GM12865 (cell line): ENCODE data around the gene SPPL2C.

Experiments
- DNase-seq: peaks from one replicate; pipeline ENCODE4 v3.0.0; 2010; ENCODE audit warnings: low read depth
- H3K4me3 ChIP-seq: 2 replicates; pipeline ENCODE4 v1.5.1; 2011; ENCODE audit warnings: mild to moderate bottlenecking, low read depth, low read length, control low read depth
- CTCF ChIP-seq: IDR thresholded peaks from 2 replicates; pipeline ENCODE4 v1.5.1; 2011; ENCODE audit warnings: low read length, control low read depth, low read depth, inconsistent platforms; ENCODE audit not compliant: insufficient read depth; ENCODE audit errors: missing control alignments

Gene SPPL2C

GRCh38 chr17:45826919-45827588 lies 17.6 kb upstream of the SPPL2C start:
- no peak overlapping the region for H3K4me3 ChIP-seq
- no peak for TF ChIP-seq CTCF
- DNase-seq = no peak

GRCh38 chr17:45828171-45828570 lies 16.5 kb upstream of the SPPL2C start:
- H3K4me3 ChIP-seq = no peak overlapping the region
- no peak for TF ChIP-seq CTCF
- no peak for DNase-seq

GRCh38 chr17:45828582-45829133 lies 16.0 kb upstream of the SPPL2C start:
- no peak for DNase-seq
- TF ChIP-seq CTCF = no peak
- no peak overlapping the region for H3K4me3 ChIP-seq

GRCh38 chr17:45833920-45834319 lies 10.8 kb upstream of the SPPL2C start:
- no peak for TF ChIP-seq CTCF
- no peak overlapping the region for H3K4me3 ChIP-seq
- no peak for DNase-seq

- DNase-seq = no peak
- no peak overlapping the region for H3K4me3 ChIP-seq
- TF ChIP-seq CTCF = no peak
Measured at GRCh38 chr17:45834471-45835396, 9.9 kb upstream of the SPPL2C start.

- no peak overlapping the region for H3K4me3 ChIP-seq
- DNase-seq = no peak
- no peak for TF ChIP-seq CTCF
Measured at GRCh38 chr17:45835481-45835880, 9.2 kb upstream of the SPPL2C start.
